Activated T-cell treated with anti-CD3 and anti-CD28 coated beads, Interleukin-2, amount 50 U/mL, for 48 hours (primary cell): Measurements from ENCODE around the gene NEURL3.
"Not testable (repeated sequence)": the region's sequence is repeated elsewhere in the genome, so short reads cannot be mapped to it uniquely, and the experiment has no call there.

Experiments used
- DNase-seq, 2 experiments: peaks; one replicate each; pipeline ENCODE4 v3.0.0-alpha.2; 2020

Gene NEURL3, protein sequence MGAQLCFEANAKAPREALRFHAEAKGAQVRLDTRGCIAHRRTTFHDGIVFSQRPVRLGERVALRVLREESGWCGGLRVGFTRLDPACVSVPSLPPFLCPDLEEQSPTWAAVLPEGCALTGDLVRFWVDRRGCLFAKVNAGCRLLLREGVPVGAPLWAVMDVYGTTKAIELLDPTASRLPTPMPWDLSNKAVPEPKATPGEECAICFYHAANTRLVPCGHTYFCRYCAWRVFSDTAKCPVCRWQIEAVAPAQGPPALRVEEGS

DNA sequence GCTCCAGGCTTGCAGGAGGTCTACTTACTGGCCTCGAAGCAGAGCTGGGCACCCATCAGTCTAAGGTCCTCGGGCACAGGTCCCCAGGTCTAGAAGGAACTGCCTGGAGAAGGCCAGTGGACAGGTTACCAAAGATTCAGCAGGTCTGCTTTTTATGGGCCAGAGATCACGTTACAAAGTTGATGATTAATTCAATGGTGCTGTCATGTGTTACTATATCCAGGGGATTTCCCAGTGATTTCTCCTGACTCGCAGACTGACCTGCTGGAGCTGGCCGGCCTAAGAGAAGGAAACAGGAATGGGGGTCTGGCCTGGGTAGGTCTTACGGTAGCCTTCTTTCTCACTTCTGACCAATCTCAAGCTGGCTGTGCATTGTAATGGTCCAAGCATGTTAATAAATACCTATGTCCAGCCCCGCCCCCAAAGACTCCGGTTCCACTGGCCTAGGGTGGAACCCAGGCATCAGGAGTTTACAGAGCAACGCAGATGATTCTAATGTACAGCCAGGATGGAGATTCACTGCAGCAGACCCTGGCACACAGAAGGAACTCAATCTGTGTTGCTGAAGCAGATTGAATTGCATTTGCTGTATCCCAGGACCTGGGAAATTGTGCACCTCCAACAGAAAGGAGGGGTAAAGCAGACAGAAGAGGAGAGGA is at the start of gene NEURL3:
TSS of gene NEURL3 (minus strand) at position 127 of the 659 bp plus-strand sequence. CDS start at position 56, 71 bp downstream.
- DNase-seq: peak in 1 of 2 experiments; percentile 15

DNA sequence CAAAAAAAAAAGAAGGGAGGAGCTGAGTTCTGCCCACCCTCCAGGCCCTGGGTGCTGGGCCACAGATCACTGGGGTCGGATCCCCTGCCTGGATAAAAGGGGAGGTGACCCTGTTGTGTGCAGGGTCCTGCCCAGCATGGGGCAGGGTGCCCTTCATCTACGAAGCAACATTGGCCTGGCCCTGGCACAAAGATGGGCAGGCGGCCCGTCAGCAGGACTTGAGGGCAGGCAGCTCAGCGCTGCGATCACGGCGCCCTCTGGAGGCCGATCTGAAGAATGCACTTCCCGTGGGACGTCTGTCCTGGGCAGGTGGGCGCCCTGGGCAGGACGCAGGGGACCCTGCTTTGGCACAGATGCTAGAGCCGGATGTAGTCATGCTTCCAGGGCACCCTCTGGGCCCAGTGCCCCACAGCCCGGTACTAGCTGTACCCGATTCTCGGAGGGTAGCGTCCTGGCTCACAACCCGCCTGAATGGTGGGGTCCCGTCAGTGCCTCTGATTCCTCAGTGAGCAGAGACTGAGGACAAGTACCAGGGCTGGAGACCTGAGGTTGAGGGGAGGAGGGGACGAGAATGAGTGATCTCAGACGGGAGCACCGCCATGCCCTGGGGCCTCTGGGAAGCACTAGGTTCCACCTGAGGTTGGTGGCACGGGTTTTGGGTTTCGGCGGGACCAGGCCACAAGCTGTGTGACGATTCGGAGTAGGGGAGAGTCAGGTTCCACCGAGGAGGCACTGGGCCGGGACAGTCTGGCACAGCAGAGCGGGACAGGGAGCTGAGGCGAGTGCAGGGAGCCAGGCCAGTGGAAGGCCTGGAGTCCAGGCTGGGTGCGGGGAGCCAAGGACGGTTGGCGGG is 49.4 kb upstream of the NEURL3 start:
- peak; percentile 80 to 86 for DNase-seq

DNA sequence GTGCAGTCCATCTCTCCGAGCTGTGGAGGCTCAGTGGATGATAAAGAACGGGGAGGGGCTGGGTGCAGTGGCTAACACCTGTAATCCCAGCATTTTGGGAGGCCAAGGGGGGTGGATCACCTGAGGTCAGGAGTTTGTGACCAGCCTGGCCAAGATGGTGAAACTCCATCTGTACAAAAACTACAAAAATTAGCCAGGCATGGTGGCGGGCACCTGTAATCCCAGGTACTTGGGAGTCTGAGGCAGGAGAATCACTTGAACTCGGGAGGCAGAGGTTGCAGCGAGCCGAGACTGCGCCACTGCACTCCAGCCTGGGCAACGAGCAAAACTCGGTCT is 48.8 kb upstream of the NEURL3 start:
- DNase-seq: not testable (repeated sequence)

DNA sequence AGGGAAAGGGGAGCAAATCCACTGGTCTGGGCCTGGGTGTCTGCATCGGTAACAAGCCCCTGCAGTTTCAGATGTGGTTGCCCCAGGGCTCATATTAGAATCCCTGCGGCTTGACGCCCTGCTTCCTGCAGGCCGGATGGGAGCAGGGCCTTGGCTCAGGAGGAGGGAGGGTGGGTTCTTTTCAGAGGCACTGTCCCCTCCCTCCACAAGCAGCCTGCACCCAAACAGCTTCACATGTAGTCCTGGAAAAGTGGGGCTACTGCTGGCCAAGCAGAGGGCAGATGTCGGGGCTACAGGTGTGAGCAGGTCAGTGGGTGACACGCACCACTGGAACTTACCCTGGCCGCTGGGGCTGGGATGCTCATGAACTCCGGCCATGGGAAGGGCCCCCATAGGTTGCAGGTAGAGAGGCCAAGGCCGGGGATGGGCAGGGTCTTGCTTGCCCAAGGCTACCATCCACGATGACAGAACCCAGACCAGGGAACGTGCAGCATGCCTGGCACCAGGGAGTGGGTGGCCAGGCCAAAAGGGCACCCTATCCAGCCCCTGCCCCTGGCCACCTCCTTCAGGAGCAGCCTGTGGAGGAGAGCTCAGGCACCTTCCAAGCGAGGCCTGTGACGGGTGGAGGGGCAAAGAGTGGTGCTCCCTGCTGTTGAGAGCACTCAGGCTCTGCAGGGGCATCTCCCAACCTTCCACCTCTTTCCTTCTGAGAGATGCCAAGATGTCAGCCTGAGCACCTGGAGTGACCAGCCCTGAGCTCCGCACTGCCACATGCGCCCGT is 48.2 kb upstream of the NEURL3 start:
- peak; percentile 55 to 60 for DNase-seq

DNA sequence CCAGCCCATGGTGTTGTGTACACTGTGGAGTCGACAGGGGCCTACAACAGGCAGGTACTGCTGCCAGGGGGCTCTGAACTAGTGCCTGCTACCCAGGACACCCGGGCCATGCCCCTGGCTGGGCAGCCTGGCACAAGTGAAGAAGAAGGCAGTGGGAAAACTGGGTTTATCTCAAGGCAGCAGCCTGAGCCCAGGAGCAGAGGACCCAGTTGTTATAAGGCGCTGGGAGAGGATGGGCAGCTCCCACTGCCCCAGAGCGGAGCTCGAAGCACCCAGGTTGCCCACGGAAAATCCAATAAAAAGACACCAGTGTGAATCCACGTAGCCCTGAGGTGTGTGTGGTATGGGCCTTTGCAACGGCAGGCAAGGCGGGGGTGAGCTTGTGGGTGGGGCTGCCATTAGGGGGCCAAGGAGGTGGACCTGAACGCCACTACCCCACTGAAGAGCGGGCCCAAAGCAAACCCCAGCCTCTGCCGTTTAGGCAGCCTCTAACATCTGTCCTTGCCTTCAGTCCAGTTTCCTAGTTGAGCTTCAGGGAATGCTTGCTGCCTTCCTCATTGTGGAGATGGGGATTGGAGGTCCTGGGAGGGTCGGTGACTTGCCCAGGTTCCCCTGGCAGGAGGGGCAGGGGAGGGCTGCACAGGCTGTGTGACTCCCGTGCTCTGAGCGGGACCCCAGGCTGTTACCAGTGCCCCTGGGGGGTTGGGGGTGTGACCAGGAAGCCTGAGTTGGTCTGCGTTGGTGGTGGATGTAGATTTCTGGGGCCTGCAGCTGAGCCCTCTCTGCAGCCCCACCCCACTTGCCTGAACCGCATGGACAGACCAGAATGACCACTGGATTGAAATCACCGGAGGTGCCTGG is 47.4 kb upstream of the NEURL3 start:
- peak; percentile 39 to 44 for DNase-seq

DNA sequence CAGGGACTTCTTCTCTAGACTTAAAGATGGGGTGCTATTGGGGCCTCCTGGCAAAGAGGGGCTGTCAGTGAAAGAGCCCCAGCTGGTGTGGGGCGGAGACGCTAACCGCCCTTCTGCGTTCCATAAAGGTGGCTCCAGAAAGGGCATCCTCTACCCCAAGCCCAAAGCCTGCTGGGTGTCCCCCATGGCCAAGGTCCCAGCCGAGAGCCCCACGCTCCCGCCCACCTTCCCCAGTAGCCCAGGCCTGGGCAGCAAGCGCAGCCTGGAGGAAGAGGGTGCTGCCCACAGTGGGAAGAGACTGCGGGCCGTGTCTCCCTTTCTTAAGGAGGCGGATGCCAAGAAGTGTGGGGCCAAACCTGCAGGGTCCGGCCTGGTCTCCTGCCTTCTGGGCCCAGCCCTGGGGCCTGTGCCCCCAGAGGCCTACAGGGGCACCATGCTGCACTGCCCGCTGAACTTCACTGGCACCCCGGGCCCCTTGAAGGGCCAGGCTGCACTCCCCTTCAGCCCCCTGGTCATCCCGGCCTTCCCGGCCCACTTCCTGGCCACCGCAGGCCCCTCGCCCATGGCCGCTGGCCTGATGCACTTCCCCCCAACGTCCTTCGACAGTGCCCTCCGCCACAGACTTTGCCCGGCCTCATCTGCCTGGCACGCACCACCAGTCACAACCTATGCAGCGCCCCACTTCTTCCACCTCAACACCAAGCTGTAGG is 46.6 kb upstream of the NEURL3 start:
- peak in 1 of 2 experiments; percentile 26 for DNase-seq

DNA sequence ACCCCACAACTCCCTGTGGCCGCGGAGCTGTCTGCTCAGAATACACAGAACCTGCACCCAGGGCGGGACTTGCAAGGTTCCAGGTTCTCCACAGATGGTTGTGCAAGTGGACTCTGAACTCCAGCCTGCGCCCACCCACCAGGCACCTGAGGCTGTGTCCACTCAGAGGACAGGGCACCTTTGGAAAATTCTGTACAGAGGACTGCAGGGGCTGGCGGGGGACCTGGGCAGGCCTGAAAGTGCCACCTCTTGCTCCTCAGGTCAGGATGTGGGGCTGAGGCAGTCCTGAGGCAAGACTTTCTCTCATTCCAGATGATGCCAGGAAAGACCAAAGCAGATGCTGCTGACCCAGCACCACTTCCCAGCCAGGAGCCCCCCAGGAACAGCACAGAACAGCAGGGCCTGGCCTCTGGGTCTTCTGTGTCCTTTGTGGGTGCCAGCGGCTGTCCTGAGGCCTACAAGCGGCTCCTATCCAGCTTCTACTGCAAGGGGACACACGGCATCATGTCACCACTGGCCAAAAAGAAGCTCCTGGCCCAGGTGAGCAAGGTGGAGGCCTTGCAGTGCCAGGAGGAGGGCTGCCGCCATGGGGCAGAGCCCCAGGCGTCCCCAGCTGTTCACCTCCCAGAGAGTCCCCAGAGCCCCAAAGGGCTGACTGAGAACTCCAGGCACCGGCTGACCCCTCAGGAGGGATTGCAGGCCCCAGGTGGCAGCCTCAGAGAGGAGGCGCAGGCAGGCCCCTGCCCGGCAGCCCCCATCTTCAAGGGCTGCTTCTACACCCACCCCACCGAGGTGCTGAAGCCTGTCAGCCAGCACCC is 45.8 kb upstream of the NEURL3 start:
- DNase-seq: peak in 1 of 2 experiments; percentile 32

DNA sequence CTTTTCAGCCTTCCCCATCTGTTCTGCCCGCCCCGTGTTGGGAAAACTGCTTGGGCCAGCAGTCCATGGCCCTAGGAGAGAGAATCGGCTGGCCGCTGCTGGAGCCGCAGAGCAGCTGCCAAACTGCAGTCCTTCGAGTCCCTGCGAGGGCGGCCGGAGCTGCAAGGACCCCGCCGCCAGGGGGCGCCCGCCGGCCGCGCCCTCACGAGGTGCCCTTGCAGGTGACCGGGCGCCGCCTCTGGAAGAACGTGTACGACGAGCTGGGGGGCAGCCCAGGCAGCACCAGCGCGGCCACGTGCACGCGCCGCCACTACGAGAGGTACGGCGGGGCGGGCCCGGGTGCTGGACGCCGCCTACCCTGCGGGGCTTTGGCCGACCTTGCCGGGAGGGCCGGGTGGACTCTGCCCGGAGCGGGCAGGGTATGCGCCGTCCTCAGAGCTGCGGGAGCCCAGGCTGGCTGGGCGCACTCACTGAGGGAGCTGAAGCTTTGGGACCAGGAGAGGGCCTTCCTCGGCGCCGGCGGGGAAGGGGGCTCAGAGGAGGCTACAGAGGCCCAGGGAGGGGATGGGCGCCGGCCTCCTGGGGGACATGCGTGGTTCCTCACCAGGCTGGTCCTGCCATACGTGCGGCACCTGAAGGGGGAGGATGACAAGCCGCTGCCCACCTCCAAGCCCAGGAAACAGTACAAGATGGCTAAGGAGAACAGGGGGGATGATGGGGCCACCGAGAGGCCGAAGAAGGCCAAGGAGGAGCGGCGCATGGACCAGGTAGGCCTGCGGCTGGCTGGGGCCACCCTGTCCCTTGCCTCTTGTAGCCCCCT is 45.0 kb upstream of the NEURL3 start:
- peak in 1 of 2 experiments; percentile 32 for DNase-seq

DNA sequence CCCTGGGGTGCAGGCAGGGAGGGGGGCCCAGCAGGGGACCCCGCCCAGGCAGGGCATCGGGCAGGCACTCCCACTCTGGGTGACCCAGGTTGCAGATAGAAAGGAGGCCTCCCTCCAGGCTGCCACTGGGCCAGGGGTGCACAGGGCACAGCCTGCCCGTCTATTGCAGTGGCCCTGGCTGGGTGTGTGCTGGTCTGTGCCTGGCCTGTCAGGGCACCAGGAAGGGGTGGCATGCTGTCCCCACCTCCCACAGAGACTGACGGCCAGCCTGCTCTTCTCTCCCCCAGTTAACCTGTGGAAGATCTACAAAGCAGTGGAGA is 44.3 kb upstream of the NEURL3 start:
- peak in 1 of 2 experiments; percentile 29 for DNase-seq

DNA sequence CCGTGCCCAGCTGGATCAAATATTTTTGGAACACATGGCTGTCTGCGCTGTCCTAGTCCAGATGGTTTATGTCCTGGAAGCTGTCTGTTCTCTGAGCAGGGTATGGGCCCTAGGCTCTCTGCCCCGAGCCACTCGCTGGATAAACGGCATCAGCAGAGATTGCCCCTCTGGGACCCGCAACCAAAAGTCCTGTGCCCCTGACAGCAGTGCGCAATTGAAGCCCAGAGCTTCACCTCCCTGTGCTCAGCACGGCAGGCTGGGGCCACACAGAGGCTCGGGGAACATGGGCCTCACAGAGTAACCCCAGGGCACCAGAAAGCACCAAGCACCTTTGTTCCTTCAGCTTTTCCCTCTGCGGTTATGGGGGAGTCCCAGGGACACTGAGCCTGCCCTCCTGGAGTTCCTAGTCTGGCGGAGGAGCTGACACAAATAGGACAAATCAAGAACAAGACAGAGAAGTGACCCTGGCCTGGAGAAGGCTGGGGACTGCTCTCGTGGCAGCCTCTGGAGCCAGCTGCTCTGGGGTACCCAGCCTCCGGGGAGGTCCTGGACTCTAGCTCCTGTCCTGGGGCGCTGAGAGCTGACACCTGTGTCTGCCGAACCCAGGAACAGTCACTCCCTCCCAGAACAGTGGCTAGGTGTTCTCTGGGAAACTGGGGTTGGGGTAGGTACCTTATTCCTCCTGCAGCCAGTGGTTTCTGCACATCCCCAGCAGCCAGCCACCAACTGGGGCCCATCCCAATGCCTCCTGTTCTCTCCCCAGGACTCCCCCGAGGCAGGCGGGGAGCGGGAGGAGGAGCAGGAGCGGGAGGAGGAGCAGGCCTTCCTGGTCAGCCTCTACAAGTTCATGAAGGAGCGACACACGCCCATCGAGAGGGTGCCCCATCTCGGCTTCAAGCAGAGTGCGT is 43.7 kb upstream of the NEURL3 start:
- no peak for DNase-seq

DNA sequence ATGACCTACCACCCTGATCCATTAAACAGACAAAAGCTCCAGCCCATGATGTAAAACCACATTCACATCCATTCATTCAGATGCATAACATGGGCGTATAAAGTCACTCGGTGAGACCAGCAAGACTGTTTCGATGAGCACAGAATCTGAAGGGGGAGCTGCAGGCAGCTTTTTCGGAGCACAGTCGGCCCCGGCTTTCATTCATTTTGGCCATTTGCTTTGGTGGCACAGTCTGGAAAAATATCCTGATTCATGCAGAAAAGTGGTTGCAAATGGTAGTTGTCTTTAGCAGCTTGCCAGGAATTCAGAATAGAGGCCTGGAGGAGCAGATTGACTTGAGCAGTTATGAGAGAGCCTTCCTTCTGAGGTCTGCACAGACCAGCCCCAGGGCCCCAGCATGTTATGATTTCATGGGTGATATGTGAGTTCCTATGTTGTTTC is 42.6 kb upstream of the NEURL3 start:
- DNase-seq: peak in 1 of 2 experiments; percentile 13

DNA sequence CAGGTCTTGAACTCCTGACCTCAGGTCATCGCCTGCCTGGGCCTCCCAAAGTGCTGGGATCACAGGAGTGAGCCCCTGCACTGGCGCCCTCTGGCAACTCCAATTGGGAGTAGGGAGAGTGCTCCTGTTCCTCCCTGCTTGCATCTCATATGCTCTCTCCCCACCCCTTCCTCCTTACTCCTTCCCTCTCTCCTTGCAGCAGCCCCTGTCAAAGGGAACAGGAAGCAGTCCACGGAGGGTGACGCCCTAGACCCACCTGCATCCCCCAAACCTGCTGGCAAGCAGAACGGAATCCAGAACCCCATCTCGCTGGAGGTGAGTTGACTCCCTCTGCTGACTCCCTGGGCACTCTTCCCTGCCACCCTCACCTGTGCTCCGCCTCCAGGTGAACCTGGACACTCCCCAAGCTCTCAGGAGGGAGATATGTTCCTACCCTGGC is 42.1 kb upstream of the NEURL3 start:
- peak in 1 of 2 experiments; percentile 23 for DNase-seq

DNA sequence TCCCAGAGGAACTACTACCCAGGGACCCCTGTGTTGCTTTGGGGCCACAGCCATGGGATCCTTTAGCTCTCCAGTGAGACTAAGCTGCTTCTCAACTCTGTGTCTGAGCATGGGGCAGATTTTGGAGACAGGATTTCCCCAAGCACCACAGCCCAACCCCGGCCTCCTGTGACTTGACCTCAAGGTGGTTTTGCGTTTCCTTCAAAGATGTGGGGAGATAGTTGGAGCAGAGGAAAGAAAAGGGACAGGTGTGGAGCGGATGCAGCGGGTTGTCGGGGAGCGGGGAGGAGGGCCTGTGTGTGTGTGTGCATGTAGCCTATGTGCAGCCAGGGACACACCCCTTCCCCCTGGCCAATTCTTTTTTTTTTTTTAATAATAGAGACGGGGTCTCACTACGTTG is 41.6 kb upstream of the NEURL3 start:
- peak in 1 of 2 experiments; percentile 37 for DNase-seq

DNA sequence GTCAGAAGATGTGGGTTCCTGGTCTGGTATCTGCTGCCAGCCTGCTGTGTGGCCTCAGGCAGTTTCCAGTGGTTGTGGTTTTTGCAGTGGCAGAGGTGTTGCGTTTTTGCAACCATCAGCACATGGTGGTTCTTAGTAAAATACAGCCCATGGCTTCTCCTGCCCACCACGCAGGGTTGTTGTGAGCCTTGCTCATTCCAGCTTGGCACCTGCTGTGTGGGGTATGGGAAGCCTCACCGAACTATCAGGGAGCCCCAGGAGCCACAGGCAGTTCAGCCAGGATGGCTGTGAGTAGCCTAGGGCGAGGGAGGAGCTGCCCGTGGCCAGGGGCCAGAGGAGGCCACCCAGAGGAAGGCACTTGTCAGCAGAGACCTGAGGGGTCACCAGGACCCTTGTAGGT is 41.2 kb upstream of the NEURL3 start:
- DNase-seq: peak; percentile 49

DNA sequence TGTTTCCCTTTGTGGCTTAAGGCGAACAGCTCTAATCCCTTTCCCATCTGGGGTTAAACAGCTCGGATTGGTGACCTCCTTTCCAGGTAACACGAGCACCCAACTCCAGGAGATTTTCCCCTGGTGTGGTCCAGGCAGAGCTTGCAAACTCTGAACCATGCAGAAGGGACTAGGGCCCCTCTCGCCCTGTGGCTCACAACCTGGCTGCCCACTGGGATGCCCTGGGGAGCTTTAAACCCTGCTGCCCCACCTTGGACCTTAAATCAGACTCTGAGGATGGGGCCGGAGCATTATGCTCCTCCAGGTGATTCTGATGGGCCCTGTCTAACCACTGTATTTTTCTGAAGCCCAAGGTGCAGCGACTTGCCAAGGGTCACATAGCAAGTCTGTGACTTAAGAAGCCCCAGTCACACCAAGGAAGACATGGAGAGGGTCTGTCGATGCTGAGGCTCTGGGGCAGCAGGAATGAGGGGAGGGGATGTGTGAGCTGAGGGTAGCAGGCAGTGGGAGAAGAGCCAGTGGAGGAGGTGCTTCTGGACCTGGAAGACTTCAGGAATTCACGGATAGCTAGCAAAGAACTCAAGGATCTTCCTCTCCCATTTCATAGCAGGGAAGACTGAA is 37.3 kb upstream of the NEURL3 start:
- DNase-seq: no peak

DNA sequence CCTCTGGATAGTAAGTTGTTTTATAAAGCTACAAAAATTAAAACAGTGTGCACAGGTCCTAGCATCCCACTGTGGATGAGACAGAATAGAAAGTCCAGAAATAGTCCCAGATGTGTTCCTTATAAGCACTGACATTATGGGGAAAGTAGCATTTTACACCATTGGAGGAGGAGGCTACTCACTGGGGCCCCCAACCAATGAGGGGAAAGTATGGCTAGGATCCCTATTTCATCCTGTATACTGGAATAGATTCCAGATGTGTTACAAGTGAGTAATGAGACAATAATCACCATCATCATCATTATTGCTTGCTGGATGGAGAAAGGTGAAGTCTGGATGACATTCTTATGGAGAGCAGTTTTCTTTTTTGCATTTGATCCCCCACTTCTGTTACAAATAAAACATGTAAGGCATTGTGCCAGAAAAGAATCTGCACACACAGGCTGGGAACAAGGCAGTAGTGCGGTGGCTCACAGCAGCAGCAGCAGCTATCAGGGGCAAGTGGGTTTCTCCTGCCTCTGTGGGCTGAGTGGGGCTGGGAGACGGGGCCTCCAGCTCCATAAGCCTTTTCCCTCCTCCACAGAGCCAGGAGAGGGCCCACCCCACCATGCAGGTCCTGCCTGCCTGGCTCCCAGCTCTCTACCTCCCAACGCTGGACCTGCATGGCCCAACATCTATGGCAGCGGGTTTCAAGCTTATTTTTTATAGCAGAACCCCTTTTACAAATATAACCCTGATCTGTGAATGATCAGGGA is 36.4 kb upstream of the NEURL3 start:
- no peak for DNase-seq

DNA sequence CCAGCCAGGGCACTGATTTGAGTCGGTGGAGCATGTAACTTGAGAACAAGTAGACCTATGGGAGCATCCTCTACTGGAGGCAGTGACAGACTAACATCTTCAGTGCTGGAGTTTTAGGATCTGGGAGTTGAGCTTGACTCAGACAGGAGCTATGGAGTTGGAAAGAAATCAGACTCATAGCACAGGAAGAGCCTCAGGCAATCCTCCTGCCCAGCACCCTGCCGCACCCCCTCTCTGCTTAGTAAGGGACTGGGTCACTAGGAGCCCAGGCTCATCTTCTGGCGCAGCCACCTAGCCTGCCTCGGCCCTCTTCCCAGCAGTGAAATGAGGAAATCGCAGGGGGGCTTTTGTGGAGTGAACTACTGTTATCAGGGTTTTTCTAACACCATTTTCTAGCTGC is 35.0 kb upstream of the NEURL3 start:
- DNase-seq: no peak
